HEK293 (cell line): ENCODE results near the gene EHD2.

Source experiments
- CTCF ChIA-PET: fragments of 350-600 bp; formaldehyde crosslinking; extraction: SDS; loops from one replicate; lab custom pipeline; 2021; ENCODE audit warnings: antibody characterized with exemption; lab: Yijun Ruan, JAX
- POLR2A ChIA-PET: fragments of 300-600 bp; formaldehyde crosslinking; extraction: SDS; loops from one replicate; lab custom pipeline; 2020; ENCODE audit warnings: antibody characterized with exemption, inconsistent platforms; lab: Yijun Ruan, JAX
- H3K27ac ChIP-seq: fragments of 200-500 bp; sonication (Bioruptor generic); 2 replicates; pipeline ENCODE4 v1.5.1; 2014; ENCODE audit warnings: low read depth, low read length, control low read depth, inconsistent platforms; ENCODE audit errors: extremely low read depth
- H3K36me3 ChIP-seq, 2 experiments: fragments of 200-500 bp in 1 of 2; sonication (Bioruptor generic) in 1 of 2; 1 replicate in 1 of 2; 2 replicates in 1 of 2; pipeline ENCODE4 v1.5.1; 2014 to 2017; ENCODE audit warnings: inconsistent platforms in 2 of 2, low read length in 2 of 2; ENCODE audit not compliant: control insufficient read depth in 2 of 2, insufficient read depth in 1 of 2
- H3K4me1 ChIP-seq: fragments of 200-500 bp; sonication (Bioruptor generic); 2 replicates; pipeline ENCODE4 v1.5.1; 2014; ENCODE audit warnings: mild to moderate bottlenecking, low read length, inconsistent platforms; ENCODE audit not compliant: control insufficient read depth, insufficient read depth
- H3K4me3 ChIP-seq: 2 replicates; pipeline ENCODE4 v1.5.1; 2011; ENCODE audit warnings: low read depth, mild to moderate bottlenecking, control low read depth, low read length, moderate library complexity
- H3K9me3 ChIP-seq: fragments of 200-500 bp; sonication (Bioruptor generic); 2 replicates; pipeline ENCODE4 v1.5.1; 2014; ENCODE audit warnings: low read depth, low read length, inconsistent platforms; ENCODE audit not compliant: control insufficient read depth, insufficient read depth
- FEZF1 ChIP-seq: fragments of 450-650 bp; formaldehyde crosslinking; IDR thresholded peaks from 2 replicates; pipeline ENCODE4 v1.5.1; 2016; ENCODE audit warnings: missing biosample characterization, missing genetic modification characterization
- GLI4 ChIP-seq: fragments of 450-650 bp; formaldehyde crosslinking; IDR thresholded peaks from 2 replicates; pipeline ENCODE4 v1.5.1; 2016; ENCODE audit warnings: missing biosample characterization, missing genetic modification characterization
- MZF1 ChIP-seq: fragments of 450-650 bp; formaldehyde crosslinking; IDR thresholded peaks from 2 replicates; pipeline ENCODE4 v1.5.1; 2017; ENCODE audit warnings: missing biosample characterization, missing genetic modification characterization, borderline replicate concordance
- ZBTB21 ChIP-seq: fragments of 450-650 bp; formaldehyde crosslinking; IDR thresholded peaks from 2 replicates; pipeline ENCODE4 v1.5.1; 2017; ENCODE audit warnings: missing biosample characterization, missing genetic modification characterization
- ZIC2 ChIP-seq: fragments of 450-650 bp; formaldehyde crosslinking; IDR thresholded peaks from 2 replicates; pipeline ENCODE4 v1.5.1; 2016; ENCODE audit warnings: missing biosample characterization, missing genetic modification characterization
- ZNF175 ChIP-seq: fragments of 450-650 bp; formaldehyde crosslinking; IDR thresholded peaks from 2 replicates; pipeline ENCODE4 v1.5.1; 2016; ENCODE audit warnings: missing biosample characterization, missing genetic modification characterization
- ZNF302 ChIP-seq: fragments of 450-650 bp; formaldehyde crosslinking; IDR thresholded peaks from 2 replicates; pipeline ENCODE4 v1.5.1; 2016; ENCODE audit warnings: missing biosample characterization, missing genetic modification characterization, low read depth
- ZNF335 ChIP-seq: fragments of 450-650 bp; formaldehyde crosslinking; conservative IDR thresholded peaks from 2 replicates; pipeline ENCODE4 v1.5.1; 2016; ENCODE audit warnings: missing biosample characterization, missing genetic modification characterization
- ZNF585B ChIP-seq: fragments of 450-650 bp; formaldehyde crosslinking; IDR thresholded peaks from 2 replicates; pipeline ENCODE4 v1.5.1; 2016; ENCODE audit warnings: missing biosample characterization, missing genetic modification characterization
- ZNF610 ChIP-seq: fragments of 450-650 bp; formaldehyde crosslinking; IDR thresholded peaks from 2 replicates; pipeline ENCODE4 v1.5.1; 2016; ENCODE audit warnings: missing biosample characterization, missing genetic modification characterization, borderline replicate concordance
- ZNF623 ChIP-seq: fragments of 450-650 bp; formaldehyde crosslinking; IDR thresholded peaks from 2 replicates; pipeline ENCODE4 v1.5.1; 2016; ENCODE audit warnings: missing biosample characterization, missing genetic modification characterization
- ZNF645 ChIP-seq: fragments of 450-650 bp; formaldehyde crosslinking; IDR thresholded peaks from 2 replicates; pipeline ENCODE4; 2016; ENCODE audit warnings: missing biosample characterization, missing genetic modification characterization
- ZNF660 ChIP-seq: fragments of 450-650 bp; IDR thresholded peaks from 2 replicates; pipeline ENCODE4 v1.5.1; 2018; ENCODE audit warnings: missing biosample characterization, mild to moderate bottlenecking, missing genetic modification characterization
- ZSCAN30 ChIP-seq: fragments of 450-650 bp; IDR thresholded peaks from 2 replicates; pipeline ENCODE4 v1.5.1; 2018; ENCODE audit warnings: missing biosample characterization, mild to moderate bottlenecking, missing genetic modification characterization, moderate library complexity
- ZSCAN5A ChIP-seq: fragments of 450-650 bp; formaldehyde crosslinking; IDR thresholded peaks from 2 replicates; pipeline ENCODE4 v1.5.1; 2016; ENCODE audit warnings: missing biosample characterization, missing genetic modification characterization
- TF ChIP-seq, protein P1 (sequence below): fragments of 450-650 bp; formaldehyde crosslinking; conservative IDR thresholded peaks from 2 replicates; pipeline ENCODE4 v1.5.1; 2016; ENCODE audit warnings: low read depth, missing biosample characterization, missing genetic modification characterization

EHD2 gene

GRCh38 chr19:47757617-47758442 lies 44.6 kb downstream of the EHD2 start:
- Histone ChIP-seq H3K9me3 (no peaks in the 10 kb centered on the region), H3K27ac (no peak overlapping the region), H3K36me3 (peaks cover 28 to 62% of the 10 kb centered on the region in 2 experiments), H3K4me3 (no peak overlapping the region), H3K4me1 (no peaks in the 10 kb centered on the region)
- POLR2A ChIA-PET: interaction anchor here (0.5 to 1.3 kb wide), 3 partner anchors 8 to 50 kb away, joined by 3 to 4 read pairs (median 3); partner anchors contain the start of gene NOP53
- CTCF ChIA-PET: interaction anchor here (1.6 to 2.1 kb wide), 2 partner anchors 8 to 31 kb away, joined by 4 to 11 read pairs; no protein-coding TSS in a partner anchor
- TF ChIP-seq, protein P1, sequence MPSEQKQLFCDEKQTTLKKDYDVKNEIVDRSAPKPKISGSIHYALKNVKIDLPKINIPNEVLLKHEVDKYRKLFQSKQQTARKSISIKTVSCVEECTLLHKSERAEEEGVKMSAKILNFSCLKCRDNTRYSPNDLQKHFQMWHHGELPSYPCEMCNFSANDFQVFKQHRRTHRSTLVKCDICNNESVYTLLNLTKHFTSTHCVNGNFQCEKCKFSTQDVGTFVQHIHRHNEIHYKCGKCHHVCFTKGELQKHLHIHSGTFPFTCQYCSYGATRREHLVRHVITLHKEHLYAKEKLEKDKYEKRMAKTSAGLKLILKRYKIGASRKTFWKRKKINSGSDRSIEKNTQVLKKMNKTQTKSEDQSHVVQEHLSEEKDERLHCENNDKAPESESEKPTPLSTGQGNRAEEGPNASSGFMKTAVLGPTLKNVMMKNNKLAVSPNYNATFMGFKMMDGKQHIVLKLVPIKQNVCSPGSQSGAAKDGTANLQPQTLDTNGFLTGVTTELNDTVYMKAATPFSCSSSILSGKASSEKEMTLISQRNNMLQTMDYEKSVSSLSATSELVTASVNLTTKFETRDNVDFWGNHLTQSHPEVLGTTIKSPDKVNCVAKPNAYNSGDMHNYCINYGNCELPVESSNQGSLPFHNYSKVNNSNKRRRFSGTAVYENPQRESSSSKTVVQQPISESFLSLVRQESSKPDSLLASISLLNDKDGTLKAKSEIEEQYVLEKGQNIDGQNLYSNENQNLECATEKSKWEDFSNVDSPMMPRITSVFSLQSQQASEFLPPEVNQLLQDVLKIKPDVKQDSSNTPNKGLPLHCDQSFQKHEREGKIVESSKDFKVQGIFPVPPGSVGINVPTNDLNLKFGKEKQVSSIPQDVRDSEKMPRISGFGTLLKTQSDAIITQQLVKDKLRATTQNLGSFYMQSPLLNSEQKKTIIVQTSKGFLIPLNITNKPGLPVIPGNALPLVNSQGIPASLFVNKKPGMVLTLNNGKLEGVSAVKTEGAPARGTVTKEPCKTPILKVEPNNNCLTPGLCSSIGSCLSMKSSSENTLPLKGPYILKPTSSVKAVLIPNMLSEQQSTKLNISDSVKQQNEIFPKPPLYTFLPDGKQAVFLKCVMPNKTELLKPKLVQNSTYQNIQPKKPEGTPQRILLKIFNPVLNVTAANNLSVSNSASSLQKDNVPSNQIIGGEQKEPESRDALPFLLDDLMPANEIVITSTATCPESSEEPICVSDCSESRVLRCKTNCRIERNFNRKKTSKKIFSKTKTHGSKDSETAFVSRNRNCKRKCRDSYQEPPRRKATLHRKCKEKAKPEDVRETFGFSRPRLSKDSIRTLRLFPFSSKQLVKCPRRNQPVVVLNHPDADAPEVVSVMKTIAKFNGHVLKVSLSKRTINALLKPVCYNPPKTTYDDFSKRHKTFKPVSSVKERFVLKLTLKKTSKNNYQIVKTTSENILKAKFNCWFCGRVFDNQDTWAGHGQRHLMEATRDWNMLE: no peak
- no peak for TF ChIP-seq ZIC2 (tag by site-specific recombination)
- no peak for TF ChIP-seq ZNF585B (tag by site-specific recombination)
- no peak for TF ChIP-seq FEZF1
- no peak for TF ChIP-seq ZNF335 (tag by site-specific recombination)
- no peak for TF ChIP-seq ZNF302 (tag by site-specific recombination)
- TF ChIP-seq ZNF623: no peak
- no peak for TF ChIP-seq ZBTB21 (tag by site-specific recombination)
- no peak for TF ChIP-seq ZNF610 (tag by site-specific recombination)
- no peak for TF ChIP-seq ZSCAN30 (tag by site-specific recombination)
- TF ChIP-seq ZNF175 (tag by site-specific recombination): no peak
- no peak for TF ChIP-seq ZNF660 (tag by site-specific recombination)
- TF ChIP-seq MZF1 (tag by site-specific recombination): no peak

- Histone ChIP-seq H3K27ac (no peak overlapping the region), H3K4me1 (no peaks in the 10 kb centered on the region), H3K9me3 (no peaks in the 10 kb centered on the region), H3K4me3 (no peak overlapping the region)
- POLR2A ChIA-PET: interaction anchor here (1.0 to 1.5 kb wide), 2 partner anchors 8 to 13 kb away, joined by 4 to 7 read pairs; partner anchors contain the start of gene NOP53
- TF ChIP-seq GLI4 (tag by site-specific recombination): no peak
- TF ChIP-seq ZNF645 (tag by site-specific recombination): no peak
- TF ChIP-seq ZSCAN5A (tag by site-specific recombination): no peak
- TF ChIP-seq, all 188 proteins: peak for 0
- H3K36me3 ChIP-seq: peaks cover 23 to 56% of the 10 kb centered on the region in 2 experiments
- CTCF ChIA-PET: interaction anchor here (1.0 to 2.1 kb wide), 5 partner anchors 8 to 105 kb away, joined by 3 to 11 read pairs (median 4); no protein-coding TSS in a partner anchor
Observed at GRCh38 chr19:47758443-47758804, 45.2 kb downstream of the EHD2 start.
